Inferior parietal cortex (tissue), 1 donor: ENCODE results near the gene GSC.
"Not testable (repeated sequence)": the region's sequence is repeated elsewhere in the genome, so short reads cannot be mapped to it uniquely, and the experiment has no call there.

Source experiments
- DNase-seq: peaks from one replicate; pipeline ENCODE4 v3.0.0-alpha.2; 2016; ENCODE audit errors: extremely low spot score

The GSC gene

GRCh38 chr14:94771906-94772490 is 2.1 kb upstream of the GSC start:
- DNase-seq = no peak

- no peak for DNase-seq
These were observed 1.4 kb upstream of the GSC start for GRCh38 chr14:94771158-94771905.

- no peak for DNase-seq
These were observed 873 bp upstream of the GSC start for GRCh38 chr14:94770815-94771157.

GRCh38 chr14:94770251-94770749 is 387 bp upstream of the GSC start:
- no peak for DNase-seq

DNA sequence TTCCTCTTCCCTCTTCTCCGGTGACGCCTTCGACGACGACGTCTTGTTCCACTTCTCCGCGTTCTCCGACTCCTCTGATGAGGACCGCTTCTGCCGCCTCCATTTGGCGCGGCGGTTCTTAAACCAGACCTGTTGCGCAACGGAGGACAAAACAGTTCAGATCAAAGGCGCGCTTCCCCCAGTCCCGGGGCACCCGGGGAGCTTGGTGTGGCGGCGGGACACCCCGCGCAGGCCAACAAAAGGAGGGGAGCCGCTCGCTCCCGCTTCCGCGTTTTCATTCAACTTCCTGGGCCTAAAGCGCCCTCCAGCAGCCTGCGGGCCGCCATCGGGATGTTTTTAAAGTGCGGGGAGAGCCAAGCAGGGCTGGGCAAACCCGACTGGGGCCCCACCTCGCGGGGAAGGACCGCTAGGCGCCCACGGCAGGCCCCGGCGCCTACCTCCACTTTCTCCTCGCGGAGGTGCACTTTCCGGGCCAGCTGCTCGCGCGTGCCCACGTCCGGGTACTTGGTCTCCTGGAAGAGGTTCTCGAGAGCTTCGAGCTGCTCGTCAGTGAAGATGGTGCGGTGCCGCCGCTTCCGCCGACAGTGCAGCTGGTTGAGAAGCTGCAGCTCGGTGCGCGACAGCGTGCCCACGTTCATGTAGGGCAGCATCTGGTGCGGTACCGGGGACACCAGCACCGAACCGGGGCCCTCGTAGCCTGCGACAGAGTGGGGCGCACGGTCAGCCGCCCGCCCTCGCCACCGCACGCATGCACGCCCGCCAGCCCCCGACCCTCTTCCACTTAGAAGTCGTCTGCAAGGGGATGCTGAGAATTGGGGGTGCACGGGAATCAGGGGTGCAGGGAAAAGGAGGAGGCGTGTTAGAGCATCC is 1.2 kb downstream of the GSC start:
- no peak for DNase-seq

- no peak for DNase-seq
These were observed 1.8 kb downstream of the GSC start for GRCh38 chr14:94768141-94768520.

DNA sequence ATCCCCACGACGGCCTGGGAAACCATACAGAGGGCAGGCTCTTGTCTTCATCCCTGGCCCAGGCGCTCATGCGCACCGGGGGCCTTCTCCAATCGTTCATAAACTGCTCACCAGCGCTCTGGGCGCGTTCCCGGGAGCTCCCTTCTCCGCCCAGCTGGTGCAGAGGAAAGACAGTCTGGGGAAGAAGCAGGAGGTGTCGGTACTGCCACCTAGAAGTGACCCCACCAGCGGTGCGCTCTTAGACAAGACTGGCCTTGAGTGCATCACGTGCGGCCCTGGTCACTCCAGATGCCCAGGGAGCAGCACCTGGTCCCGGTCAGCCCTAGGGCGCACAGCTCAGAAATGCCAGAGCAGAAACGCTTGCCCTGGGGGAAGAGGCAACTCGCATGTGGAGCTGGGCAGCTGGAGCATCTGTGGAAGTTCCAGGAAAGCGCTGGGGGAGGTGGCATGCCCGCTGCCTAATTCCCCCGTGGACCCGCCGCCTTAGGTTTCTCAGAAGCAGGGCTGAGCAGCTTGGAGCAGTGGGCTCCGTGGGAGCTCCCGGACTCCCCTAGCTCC is 2.5 kb downstream of the GSC start:
- no peak for DNase-seq

DNA sequence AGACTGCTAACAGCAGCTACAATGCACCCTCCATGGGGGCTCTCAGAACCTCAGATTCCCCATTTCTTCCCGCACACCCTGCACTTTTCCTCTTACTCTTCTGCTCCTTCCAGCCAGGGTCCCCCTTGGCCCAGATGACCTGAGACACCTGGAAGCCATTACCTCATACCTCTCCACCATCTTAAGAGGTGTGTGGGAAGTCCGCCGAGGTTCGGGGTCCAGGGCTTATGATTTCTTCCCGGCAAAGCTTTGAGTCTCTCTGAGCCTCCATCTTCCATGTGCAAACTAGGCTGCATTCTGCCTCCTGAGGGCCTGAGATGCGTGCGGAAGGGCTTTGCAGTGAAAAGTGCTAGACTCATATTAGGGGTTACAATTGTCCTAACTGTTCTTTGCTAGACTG is 5.3 kb downstream of the GSC start:
- no peak for DNase-seq

DNA sequence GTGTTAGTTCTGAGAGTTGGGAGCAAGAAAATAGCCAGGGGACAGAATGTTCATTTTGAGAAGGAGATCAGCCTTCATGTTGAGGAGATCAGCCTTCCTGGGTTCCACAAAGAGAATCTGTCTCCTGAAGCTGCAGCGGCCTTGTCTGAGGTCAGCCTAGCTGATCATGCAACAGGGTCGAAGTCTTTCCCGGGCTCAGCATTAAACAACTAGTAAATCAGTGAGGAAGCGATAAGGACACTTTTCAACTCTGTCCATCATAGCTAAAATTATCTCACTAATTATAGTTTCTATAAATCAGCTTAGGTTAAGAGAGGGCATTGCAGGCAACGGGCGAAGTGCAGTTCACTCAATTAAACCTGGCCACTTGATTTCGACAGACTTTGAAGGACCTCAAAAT is 7.5 kb downstream of the GSC start:
- no peak for DNase-seq

DNA sequence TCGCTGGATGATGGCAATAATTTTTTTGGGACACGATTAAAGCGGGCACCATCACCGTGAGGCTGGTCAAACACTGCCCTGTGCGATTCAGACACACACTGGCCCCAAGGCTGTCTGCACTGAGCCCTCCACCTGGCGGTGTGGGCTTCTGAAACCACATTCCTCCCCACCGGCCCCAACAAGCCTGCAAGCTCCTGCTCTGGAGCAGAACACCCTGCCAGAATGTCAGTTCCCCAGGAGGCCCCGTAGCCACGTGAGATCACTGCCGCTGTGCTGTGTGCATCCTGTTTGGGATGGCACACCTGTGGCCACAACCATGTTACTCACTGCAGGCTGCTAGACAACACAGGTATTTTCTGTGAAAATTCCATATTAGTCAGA is 7.9 kb downstream of the GSC start:
- no peak for DNase-seq

DNA sequence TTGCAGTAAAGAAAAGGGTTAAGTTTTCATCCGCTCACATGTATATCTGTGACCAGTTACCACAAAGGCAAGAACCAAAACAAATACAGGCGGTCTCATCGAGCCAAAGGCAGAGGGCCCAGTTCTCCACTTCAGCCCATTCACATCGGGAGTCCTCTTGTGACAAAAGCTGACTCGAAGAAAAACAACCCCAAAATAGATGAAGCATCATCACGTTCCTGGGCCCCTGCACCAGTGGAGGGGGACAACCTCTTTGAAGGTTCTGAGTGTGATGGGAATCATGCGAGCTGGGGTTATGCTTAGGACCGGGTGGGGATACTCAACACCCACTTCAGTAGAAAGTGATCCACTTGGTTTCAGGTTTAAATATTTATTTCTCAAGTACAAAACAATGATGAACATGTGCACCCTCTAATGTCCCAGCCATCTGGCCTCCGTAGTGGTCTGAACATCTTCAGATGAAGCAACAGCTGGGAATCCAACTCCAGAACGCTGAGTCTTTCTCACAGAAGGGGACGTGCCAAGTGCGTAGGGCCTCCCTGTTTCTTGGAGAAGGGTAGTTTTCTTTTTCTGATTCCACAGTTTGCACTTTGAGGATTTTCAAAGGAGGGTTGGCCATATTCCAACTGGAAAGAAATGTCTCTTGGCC is 8.4 kb downstream of the GSC start:
- DNase-seq = no peak

DNA sequence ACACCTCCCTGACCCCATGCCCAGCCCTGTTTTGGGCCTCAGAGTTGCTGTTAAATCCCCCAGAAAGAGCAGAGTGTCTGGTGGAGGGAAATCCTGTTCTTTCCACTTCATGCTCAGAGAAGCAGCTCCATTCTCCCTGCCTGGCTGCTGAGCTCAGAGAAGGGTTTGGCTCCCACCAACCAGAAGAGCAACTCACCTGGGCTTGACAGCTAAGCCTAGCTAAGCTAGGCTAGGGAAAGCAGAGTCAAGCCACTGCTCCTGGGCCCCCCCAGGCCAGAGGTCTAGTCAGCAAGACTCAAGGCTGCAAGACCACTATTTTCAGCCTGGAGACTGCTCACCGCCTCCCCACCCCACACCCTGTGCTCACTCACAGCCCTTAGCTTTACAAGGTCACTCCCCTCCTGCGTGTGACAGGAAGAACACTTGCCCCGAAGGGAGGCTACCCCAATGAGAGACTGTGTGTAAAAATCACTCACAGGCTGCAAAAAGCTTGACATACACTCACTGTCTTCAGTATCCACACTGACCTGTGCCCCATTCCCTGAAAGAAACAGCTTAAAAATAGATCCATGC is 13.5 kb downstream of the GSC start:
- no peak for DNase-seq

DNA sequence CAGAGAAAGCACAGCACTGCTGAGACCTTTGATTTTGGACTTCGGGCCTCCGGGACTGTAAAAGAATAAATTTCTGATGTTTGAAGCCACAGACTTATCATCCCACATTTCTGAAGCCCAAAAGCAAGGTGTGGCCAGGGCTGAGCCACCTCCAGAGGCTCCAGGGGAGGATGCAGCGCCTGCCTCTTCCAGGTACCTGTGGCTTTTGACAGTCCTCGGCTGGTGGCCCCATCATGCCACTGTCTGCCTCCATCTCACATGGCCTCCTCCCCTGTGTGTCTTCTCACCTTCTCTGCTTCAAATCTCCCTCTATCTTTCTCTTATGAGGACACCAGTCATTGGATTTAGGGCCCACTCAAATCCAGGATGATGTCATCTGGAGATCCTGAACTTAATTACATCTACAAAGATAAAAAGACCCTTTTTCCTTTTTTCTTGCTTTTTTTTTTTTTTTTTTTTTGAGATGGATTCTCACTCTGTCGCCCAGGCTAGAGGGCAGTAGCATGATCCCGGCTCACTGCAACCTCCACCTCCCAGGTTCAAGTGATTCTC is 15.4 kb downstream of the GSC start:
- DNase-seq = no peak

DNA sequence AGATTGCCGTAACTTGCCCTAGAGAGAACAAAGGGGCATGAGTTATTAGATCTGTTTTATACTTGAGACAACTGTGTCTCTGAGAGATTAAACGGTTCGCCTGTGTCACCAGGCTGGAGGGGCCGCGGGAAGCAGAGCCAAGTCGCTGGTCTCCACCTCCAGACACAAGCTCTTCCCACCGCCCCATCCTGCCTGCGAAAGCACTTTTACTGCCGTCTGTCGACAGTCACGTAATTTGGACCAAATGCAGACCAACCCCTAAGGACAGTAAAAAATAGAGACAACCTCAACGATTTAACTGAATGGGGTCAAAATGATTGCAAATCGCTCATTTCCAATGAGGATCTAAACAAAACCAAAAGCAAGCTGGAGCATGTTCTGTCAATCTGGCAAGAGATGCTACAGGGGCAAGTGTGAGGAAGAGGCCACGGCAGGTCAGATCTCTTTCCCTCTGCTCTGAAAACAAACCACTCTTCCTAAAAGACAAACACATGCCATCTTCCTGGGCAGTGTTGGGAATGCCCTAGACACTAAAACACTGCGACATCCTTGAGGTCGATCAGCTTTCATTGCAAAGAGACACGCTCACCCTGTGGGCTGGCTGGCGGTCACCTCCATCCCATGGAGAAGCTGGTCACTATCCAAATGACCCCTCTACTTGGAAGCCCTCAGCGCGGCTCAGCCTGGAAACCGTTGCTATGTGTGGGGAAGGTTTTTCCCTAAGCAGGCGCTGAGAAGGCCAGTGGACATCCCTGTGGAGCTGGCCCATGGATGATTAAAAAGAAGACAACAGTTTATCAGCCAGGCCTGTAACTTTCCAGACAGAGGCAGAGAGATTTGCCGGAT is 17.1 kb downstream of the GSC start:
- no peak for DNase-seq

DNA sequence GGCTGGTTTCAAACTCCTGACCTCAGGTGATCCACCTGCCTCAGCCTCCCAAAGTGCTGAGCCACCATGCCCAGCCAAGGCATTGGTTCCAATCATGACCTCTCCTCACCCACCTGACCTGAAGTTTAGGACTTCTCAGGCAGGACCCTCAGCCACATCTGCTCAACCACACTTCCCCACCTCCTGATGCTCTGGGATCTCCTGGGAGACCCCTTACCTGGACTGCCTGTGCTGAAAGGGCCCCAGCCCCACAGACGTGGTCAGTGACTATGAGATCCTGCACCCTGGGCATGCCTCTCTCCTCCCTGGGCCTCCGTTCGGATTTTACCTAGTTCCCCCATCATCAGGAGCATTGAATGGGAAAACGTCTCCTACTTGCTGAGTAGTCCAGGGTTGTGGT is 18.0 kb downstream of the GSC start:
- DNase-seq = no peak

DNA sequence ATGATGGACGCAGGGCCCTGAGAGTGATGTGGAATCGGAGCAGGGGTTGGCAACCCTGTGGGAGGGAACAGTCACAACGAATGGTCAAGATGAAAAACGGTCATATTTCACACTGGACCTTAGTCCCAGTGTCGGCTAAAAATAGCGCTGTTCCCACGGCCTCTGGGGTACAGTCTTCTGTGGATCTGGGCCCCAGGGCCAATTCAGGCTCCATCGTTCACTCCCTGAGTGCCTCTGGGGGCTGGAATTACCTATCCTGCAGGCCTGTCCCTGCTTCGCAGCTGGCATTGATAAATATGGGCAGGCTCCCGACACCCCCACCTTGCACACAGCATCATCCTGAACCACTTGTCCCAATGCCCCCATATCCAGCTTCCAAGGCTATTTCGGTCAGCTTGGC is 18.6 kb downstream of the GSC start:
- no peak for DNase-seq

GRCh38 chr14:94750371-94750770 is 19.5 kb downstream of the GSC start:
- DNase-seq = no peak

GRCh38 chr14:94748667-94749347 is 21.1 kb downstream of the GSC start:
- no peak for DNase-seq

GRCh38 chr14:94747739-94748138 is 22.2 kb downstream of the GSC start:
- DNase-seq = no peak

DNA sequence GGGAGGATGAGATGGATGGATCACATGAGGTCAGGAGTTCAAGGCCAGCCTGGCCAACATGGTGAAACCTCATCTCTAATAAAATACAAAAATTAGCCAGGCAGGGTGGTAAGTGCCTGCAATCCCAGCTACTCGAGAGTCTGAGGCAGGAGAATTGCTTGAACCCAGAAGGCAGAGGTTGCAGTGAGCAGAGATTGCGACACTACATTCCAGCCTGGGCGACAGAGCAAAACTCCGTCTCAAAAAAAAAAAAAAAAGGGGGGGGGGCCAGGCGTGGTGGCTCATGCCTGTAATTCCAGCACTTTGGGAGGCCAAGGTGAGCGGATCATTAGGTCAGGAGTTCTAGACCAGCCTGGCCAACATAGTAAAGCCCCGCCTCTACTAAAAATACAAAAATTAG is 22.8 kb downstream of the GSC start:
- not testable (repeated sequence) for DNase-seq
